ENCODE results near the gene SYT9. TPM values are rescaled to one million over a fixed set of nuclear protein-coding genes. Genes with fewer than 3 reads are reported as not detected.

Gene SYT9
- total RNA-seq, 1 donor from 2014 or later, result 0.18 TPM

GRCh38 chr11:7257724-7258123 lies 6.0 kb downstream of the SYT9 start:
- no peaks in the 10 kb centered on the region for H3K9me3 ChIP-seq
- no peak for ATAC-seq
- DNase-seq, result no peak
- H3K27me3 ChIP-seq (ENCODE audit: low read depth), result peaks cover 33% of the 10 kb centered on the region
- H3K4me1 ChIP-seq, result peaks cover 1% of the 10 kb centered on the region
- intact Hi-C loops (cut with DNase I), result no loop called here
- no peaks in the 10 kb centered on the region for H3K36me3 ChIP-seq
- H3K4me3 ChIP-seq, result no peak overlapping the region
- no peak overlapping the region for H3K27ac ChIP-seq
- TF ChIP-seq, protein P1, sequence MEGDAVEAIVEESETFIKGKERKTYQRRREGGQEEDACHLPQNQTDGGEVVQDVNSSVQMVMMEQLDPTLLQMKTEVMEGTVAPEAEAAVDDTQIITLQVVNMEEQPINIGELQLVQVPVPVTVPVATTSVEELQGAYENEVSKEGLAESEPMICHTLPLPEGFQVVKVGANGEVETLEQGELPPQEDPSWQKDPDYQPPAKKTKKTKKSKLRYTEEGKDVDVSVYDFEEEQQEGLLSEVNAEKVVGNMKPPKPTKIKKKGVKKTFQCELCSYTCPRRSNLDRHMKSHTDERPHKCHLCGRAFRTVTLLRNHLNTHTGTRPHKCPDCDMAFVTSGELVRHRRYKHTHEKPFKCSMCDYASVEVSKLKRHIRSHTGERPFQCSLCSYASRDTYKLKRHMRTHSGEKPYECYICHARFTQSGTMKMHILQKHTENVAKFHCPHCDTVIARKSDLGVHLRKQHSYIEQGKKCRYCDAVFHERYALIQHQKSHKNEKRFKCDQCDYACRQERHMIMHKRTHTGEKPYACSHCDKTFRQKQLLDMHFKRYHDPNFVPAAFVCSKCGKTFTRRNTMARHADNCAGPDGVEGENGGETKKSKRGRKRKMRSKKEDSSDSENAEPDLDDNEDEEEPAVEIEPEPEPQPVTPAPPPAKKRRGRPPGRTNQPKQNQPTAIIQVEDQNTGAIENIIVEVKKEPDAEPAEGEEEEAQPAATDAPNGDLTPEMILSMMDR (IDR thresholded peaks at IDR 0.05), result no peak

GRCh38 chr11:7261578-7261977 lies 9.9 kb downstream of the SYT9 start:
- no peaks in the 10 kb centered on the region for H3K36me3 ChIP-seq
- H3K27ac ChIP-seq, result no peak overlapping the region
- no peaks in the 10 kb centered on the region for H3K9me3 ChIP-seq
- H3K4me3 ChIP-seq, result no peak overlapping the region
- DNase-seq, result no peak
- intact Hi-C loops (cut with DNase I), result no loop called here
- H3K4me1 ChIP-seq, result no peaks in the 10 kb centered on the region
- TF ChIP-seq, protein P1 (IDR thresholded peaks at IDR 0.05), result no peak
- no peak for ATAC-seq
- no peaks in the 10 kb centered on the region for H3K27me3 ChIP-seq (ENCODE audit: low read depth)

DNA sequence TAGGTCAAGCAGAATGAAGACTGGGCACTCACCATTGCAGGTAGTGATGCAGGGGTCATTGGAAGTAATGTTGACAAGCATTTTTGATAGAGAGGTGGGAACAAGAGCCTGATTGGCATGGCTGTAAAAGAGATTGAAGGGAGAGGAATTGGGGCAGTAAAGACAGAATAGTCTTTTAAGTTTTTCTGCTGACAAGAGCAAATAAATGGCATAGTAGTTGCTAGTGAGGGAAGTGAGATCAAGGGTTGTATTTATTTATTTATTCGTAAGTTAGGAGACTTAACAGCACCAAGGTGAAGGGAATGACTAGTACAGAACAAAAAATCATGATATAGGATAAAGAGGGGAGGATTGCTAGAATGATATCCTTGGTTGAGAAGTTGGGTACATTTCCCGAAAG lies 11.0 kb downstream of the SYT9 start:
- TF ChIP-seq, protein P1 (IDR thresholded peaks at IDR 0.05), result no peak
- no peak overlapping the region for H3K27ac ChIP-seq
- no peaks in the 10 kb centered on the region for H3K27me3 ChIP-seq (ENCODE audit: low read depth)
- DNase-seq (no peak), ATAC-seq (no peak)
- H3K9me3 ChIP-seq, result no peaks in the 10 kb centered on the region
- H3K4me3 ChIP-seq, result no peak overlapping the region
- H3K36me3 ChIP-seq, result no peaks in the 10 kb centered on the region
- no peaks in the 10 kb centered on the region for H3K4me1 ChIP-seq
- intact Hi-C loops (cut with DNase I), result no loop called here

DNA sequence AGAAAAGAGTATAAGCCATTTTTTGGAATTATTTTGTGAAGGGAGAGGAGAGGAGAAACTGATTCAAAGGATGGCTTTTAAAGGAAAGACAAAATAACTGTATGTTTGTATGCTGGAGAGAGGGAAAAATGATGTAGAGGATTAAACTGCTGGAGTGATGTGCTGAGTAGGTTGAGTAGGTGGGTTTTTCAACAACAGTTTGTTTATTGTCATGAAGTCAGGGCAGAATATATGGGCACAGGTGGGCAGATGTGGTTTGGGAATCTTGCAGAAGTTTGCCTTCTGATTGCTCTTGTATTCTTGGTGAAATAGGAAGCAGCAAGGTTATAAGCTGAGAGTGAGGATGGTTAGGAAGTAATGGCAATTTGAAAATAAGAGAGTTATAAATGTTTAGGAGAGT lies 12.1 kb downstream of the SYT9 start:
- intact Hi-C loops (cut with DNase I), result no loop called here
- TF ChIP-seq, protein P1 (IDR thresholded peaks at IDR 0.05), result no peak
- no peaks in the 10 kb centered on the region for H3K27me3 ChIP-seq (ENCODE audit: low read depth)
- H3K27ac ChIP-seq, result no peak overlapping the region
- no peaks in the 10 kb centered on the region for H3K4me1 ChIP-seq
- H3K9me3 ChIP-seq, result no peaks in the 10 kb centered on the region
- DNase-seq (no peak), ATAC-seq (no peak)
- H3K4me3 ChIP-seq, result no peak overlapping the region
- H3K36me3 ChIP-seq, result no peaks in the 10 kb centered on the region

GRCh38 chr11:7268758-7269157 lies 17.1 kb downstream of the SYT9 start:
- Histone ChIP-seq H3K27ac (no peak overlapping the region), H3K27me3 (ENCODE audit: low read depth) (no peaks in the 10 kb centered on the region), H3K9me3 (no peaks in the 10 kb centered on the region), H3K4me1 (no peaks in the 10 kb centered on the region), H3K36me3 (no peaks in the 10 kb centered on the region), H3K4me3 (no peak overlapping the region)
- no peak for ATAC-seq
- DNase-seq, result no peak
- TF ChIP-seq, protein P1 (IDR thresholded peaks at IDR 0.05), result no peak
- intact Hi-C loops (cut with DNase I), result no loop called here

All from lower lobe of right lung (tissue), 2 donors.